Activated naive CD8-positive, alpha-beta T cell treated with anti-CD3 and anti-CD28 coated beads, Interleukin-2, amount 10 ng/mL, durations not matched to agents 7 days and 5 days (primary cell): ENCODE measurements around the gene CORO6. TPM values are rescaled to one million over a fixed set of nuclear protein-coding genes. Genes with fewer than 3 reads are reported as not detected.

Source experiments
- ATAC-seq: fragments of 150-1000 bp; cut with Tn5 transposase; one replicate; pipeline ENCODE4 v1.10.0; 2021; ENCODE audit warnings: low read depth, moderate library complexity
- POLR2A ChIA-PET: fragments of 350-600 bp; sonication (Branson Sonifier 250); formaldehyde crosslinking; loops from one replicate; lab custom pipeline; 2021; ENCODE audit warnings: antibody characterized with exemption; lab: Charles Lee
- DNase-seq: peaks from one replicate; pipeline ENCODE4 v3.0.0; 2021
- H3K27ac Mint-ChIP-seq: one replicate; pipeline ENCODE4 v1.8.0; 2022; ENCODE audit warnings: mild to moderate bottlenecking, mixed read lengths
- H3K27me3 Mint-ChIP-seq: one replicate; pipeline ENCODE4 v1.8.0; 2022; ENCODE audit warnings: mild to moderate bottlenecking, moderate library complexity, mixed read lengths
- H3K36me3 Mint-ChIP-seq: one replicate; pipeline ENCODE4 v1.8.0; 2021; ENCODE audit warnings: mild to moderate bottlenecking, mixed read lengths
- H3K4me1 Mint-ChIP-seq: one replicate; pipeline ENCODE4 v1.8.0; 2021; ENCODE audit warnings: mixed read lengths
- H3K4me3 Mint-ChIP-seq: one replicate; pipeline ENCODE4 v1.8.0; 2022; ENCODE audit warnings: mild to moderate bottlenecking, moderate library complexity, mixed read lengths
- H3K9me3 Mint-ChIP-seq: one replicate; pipeline ENCODE4 v1.8.0; 2021; ENCODE audit warnings: mixed read lengths
- total RNA-seq, 2 experiments: library from RNA; stranded (reverse); gene quantifications; one replicate each; pipeline ENCODE4 v1.2.3, GENCODE V29; 2021

The CORO6 gene
- total RNA-seq, 2 experiments from 2014 or later, result 8.2 to 9.0 TPM

DNA sequence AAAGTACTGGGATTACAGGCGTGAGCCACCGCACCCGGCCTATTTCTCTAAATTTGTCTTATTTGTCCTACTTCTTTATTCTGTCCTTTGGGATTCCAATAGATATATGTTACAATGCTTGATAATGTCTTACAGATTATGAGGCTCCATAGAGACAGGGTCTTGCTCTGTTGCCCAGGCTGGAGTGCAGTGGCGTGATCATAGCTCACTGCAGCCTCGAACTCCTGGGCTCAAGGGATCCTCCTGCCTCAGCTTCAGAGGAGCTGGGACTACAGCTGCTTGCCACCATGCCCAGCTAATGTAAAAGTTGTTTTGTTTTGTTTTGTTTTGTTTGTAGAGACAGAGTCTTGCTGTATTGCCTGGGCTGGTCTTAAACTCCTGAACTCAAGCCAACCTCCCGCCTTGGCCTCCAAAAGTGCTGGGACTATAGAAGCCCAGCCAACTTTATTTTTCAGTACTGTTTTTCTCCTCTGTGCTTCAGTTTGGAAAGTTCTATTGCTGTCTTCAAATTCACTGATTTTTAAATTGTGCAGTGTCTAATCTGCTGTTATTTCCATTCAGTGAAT is 19.5 kb downstream of the CORO6 start:
- Mint-ChIP-seq H3K27ac (no peak overlapping the region), H3K27me3 (no peaks in the 10 kb centered on the region), H3K36me3 (no peaks in the 10 kb centered on the region), H3K4me1 (peaks cover 1% of the 10 kb centered on the region), H3K9me3 (no peaks in the 10 kb centered on the region), H3K4me3 (no peak overlapping the region)
- POLR2A ChIA-PET, result no interaction called here
- ATAC-seq (no peak), DNase-seq (no peak)

DNA sequence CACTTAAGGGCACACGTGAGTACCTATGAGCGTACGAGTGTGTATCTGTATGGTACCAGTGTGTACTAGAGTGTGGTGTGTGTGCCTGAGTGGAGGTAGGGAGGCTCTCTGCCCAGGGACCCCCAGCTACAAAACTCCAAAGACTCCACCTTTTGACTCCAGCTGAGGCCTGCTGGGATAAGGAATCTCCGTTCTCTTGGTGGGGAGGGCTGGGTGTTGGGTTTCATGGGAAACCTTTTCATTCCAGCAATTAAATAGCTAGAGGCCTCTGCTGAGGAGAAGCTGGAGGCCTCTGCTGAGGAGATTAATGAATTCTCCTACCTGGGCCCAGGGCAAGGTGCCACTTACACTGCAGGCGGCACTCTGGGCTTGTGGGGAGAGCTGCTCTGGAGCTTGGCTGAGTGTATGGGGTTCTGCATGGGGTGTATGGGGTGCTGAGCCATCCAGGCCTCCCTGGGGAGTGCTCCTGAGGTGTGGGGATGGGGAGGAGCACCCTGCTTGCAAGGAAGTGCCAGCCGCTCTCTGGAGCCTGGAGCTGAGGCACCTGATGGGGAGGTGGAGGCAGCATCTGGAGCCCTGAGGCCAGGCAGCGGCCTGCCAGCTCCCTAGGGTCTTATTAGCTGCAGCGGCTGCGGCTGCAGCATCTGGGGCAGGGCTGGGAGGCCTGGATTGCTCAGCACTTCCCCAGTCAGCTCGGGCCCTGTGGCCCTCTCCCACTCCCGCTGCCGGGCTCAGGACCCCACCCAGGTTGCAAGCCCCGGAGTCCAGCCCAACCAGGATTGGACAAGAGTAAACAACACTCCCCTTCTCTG is 25.1 kb downstream of the CORO6 start:
- no peaks in the 10 kb centered on the region for H3K36me3 Mint-ChIP-seq
- H3K4me3 Mint-ChIP-seq, result no peak overlapping the region
- H3K27me3 Mint-ChIP-seq, result no peaks in the 10 kb centered on the region
- DNase-seq, result no peak
- no peaks in the 10 kb centered on the region for H3K9me3 Mint-ChIP-seq
- no peak overlapping the region for H3K27ac Mint-ChIP-seq
- peaks cover 7% of the 10 kb centered on the region for H3K4me1 Mint-ChIP-seq
- ATAC-seq, result no peak
- POLR2A ChIA-PET, result no interaction called here

DNA sequence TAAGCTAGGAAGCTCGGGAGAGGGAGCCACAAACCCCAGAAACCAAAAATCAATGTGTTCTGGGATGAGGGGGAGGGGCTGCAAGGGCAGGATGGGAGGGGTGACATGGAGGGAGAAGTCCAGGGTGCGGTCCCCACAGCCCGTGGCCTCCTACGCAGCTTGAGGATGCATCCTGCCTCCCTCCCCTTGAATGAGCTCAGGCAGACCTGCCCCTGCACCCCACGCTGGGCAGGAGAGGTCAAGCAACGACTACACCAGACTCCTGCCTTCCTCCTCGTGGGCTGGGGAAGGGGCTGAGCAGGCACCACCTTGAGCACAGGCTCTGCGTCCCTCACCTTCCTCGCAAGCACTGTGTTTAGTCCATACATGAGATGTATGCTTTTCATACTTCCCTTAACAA is 25.9 kb downstream of the CORO6 start:
- H3K36me3 Mint-ChIP-seq, result no peaks in the 10 kb centered on the region
- H3K4me3 Mint-ChIP-seq, result no peak overlapping the region

DNA sequence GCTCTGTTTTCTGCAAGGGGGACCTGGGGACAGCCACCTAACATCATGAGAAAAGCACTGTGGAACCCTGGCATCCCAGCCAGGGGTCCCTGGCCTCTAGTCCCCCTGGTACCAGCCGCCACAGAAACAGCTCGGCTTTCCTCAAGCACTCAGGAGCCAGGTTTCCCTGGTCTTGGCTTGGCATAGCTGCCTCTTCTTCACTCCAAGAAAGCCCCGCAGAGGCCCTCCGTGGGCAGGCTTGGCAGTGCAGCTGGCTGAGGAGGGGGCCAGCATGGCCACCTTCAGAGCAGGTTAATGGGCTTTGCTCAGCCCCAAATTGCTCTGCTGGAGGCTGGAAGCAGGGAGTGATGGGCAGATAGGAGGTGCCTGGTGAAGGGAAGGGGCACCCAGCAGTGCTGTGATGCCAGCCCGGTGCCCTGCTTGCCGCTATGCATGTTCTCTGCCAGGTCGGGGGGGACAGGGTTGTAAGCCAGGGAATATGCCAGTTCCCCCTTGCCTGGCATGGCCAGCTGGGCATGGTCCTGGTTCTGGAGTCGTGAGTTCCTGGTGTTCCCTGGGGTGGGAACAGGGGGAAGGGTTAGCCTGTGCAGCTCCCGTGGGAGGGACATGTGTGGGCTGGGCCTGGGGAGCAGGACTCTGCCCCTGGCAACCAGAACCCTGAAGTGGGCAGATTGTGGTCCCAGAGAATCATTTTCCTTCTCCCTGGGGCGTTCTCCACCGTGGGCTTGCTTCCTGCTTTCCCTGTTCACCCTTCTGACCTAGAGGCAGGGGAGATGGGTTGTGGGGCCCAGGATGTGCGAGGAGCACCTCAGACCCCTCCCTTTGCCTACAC is 26.6 kb downstream of the CORO6 start:
- Mint-ChIP-seq H3K36me3 (no peaks in the 10 kb centered on the region), H3K27ac (no peak overlapping the region), H3K4me3 (no peak overlapping the region), H3K4me1 (peaks cover 12% of the 10 kb centered on the region), H3K9me3 (no peaks in the 10 kb centered on the region), H3K27me3 (no peaks in the 10 kb centered on the region)
- POLR2A ChIA-PET, result interaction anchor here (0.5 kb wide), 1 partner anchor 187 kb away, joined by 4 read pairs; no protein-coding TSS in a partner anchor
- ATAC-seq, result no peak
- no peak for DNase-seq

More for the DNA sequence above, 25.9 kb downstream of the CORO6 start:
- Mint-ChIP-seq H3K9me3 (no peaks in the 10 kb centered on the region), H3K27ac (no peak overlapping the region), H3K4me1 (peaks cover 10% of the 10 kb centered on the region), H3K27me3 (no peaks in the 10 kb centered on the region)
- POLR2A ChIA-PET, result interaction anchor here (0.5 kb wide), 1 partner anchor 187 kb away, joined by 4 read pairs; no protein-coding TSS in a partner anchor
- ATAC-seq (no peak), DNase-seq (no peak)

DNA sequence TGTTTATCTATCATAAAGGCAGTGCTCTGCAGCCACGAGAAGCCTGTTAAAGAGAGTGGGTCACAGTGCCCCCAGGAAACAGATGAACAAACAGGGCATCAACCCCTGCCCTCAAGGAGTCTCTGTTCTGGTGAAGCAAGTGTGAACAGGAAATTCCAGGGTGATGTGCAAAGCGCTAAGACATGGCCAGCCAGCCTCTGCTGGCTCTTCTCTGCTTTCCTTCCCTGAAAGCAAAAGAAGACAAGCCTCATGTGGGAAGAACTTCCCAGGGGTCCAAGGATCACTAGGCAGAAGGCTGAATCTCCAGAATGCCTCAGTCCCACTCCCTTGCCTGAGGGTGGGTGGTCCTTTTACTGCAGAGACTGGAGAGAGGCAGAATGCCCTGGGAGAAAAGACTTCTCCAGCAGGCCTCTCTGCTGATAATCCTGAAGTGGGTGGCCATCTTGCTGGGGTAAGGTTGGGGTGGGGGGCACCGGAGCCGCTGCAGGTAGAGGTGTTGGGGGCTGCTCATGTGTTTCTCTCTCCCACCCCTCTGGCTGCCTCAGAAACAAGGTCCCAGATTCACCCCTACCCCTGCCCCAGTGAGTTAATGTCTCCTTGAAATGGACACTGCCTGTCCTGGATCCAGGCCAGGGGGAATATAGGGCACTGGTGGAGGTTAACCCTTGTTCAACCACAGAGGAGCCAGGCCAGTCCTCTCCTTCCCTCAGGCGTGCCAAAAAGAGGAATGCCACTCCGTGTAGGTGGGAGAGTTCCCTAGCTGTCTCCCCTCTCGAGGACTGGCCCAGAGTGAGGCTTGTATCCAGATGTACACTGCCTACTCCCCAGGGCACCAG is 27.4 kb downstream of the CORO6 start:
- no peaks in the 10 kb centered on the region for H3K36me3 Mint-ChIP-seq
- POLR2A ChIA-PET, result interaction anchor here (1.2 kb wide), 1 partner anchor 22 kb away, joined by 7 read pairs; no protein-coding TSS in a partner anchor
- peaks cover 19% of the 10 kb centered on the region for H3K4me1 Mint-ChIP-seq
- H3K9me3 Mint-ChIP-seq, result no peaks in the 10 kb centered on the region
- DNase-seq (no peak), ATAC-seq (no peak)
- H3K27ac Mint-ChIP-seq, result no peak overlapping the region
- H3K27me3 Mint-ChIP-seq, result no peaks in the 10 kb centered on the region
- no peak overlapping the region for H3K4me3 Mint-ChIP-seq

DNA sequence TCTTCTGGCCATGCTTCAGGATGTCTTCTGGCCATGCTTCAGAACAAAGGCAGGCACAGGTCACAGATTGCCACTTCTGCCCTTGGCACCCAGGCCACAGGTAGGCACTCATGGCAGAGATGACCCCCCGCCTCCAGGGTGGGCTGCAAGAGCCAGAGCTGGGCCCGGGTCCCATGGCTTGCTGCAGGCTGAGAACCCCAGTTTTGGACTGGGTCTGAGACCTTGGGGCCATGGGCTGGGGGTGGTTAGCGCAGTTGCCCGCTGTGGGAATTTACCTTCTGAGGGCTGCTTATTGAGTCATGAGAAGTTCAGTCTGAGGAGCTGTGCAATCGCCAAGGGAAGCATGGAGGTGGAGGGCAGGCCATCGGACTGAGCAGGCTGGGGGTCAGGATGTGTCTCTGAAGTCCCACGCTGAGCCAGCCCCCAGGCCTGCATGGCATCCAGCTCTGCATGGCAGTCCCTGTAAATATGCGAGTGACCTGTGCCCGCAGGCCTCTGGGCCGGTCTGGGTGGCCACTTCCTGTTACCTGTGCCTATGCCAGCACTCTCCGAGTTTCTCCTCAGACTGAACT is 28.1 kb downstream of the CORO6 start:
- no peak for DNase-seq
- Mint-ChIP-seq H3K4me3 (peak overlapping the region; percentile 72), H3K4me1 (peaks cover 23% of the 10 kb centered on the region), H3K36me3 (no peaks in the 10 kb centered on the region), H3K27ac (no peak overlapping the region), H3K9me3 (no peaks in the 10 kb centered on the region), H3K27me3 (no peaks in the 10 kb centered on the region)
- POLR2A ChIA-PET, result interaction anchor here (1.0 to 4.5 kb wide), 4 partner anchors 19 to 27 kb away, joined by 3 to 45 read pairs (median 5); partner anchors contain the start of genes ABHD15 and TP53I13
- ATAC-seq, result no peak

DNA sequence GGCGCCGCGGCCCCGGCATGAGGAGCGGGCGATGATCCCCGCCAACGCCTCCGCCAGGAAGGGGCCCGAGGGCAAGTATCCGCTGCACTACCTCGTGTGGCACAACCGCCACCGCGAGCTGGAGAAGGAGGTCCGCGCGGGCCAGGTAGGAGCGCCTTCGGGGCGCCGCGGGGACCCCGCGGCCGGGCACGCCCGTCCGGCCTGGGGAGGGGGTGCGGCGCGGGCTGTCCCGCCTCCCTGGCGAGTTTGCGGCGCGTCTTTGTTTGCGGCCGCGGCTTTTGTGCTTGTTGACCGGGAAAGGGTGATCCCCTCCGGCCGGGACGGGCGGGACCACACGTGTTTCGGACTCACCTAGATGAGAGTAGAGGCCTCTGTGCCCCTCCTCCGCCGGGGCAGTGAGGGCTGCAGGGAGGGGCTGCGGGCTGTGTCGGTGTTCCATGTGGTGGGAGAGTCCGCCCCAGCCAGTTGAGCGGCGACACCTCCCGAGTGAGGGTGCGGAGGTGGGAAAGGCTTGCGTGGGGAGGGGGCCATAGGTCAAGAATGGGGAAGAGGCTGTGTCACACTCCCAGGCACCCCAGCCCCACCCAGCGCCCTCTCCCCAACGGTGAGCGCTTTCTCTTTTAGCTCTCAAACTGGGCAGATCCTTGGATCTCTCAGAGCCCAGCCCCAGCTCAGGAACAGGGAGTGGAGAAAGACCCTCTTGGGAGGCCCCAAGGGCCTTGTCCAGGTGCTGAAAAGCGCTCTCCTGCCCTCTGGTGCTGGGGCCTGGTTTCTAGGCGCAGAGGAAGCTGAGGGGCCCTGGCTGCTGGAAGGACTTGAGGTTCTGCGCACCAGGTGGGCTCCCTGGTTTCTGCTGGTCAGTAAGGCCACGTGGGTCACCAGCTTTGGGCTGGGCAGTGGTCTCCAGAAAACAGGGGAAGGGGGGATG is 28.9 kb downstream of the CORO6 start:
- POLR2A ChIA-PET, result interaction anchor here (1.0 to 4.5 kb wide), 6 partner anchors 17 to 26 kb away, joined by 3 to 45 read pairs (median 5); partner anchors contain the start of genes ABHD15 and TP53I13
- no peaks in the 10 kb centered on the region for H3K36me3 Mint-ChIP-seq
- H3K4me3 Mint-ChIP-seq, result peak overlapping the region; percentile 72
- peaks cover 23% of the 10 kb centered on the region for H3K4me1 Mint-ChIP-seq
- DNase-seq, result no peak
- no peak for ATAC-seq
- H3K27me3 Mint-ChIP-seq, result no peaks in the 10 kb centered on the region
- no peaks in the 10 kb centered on the region for H3K9me3 Mint-ChIP-seq
- H3K27ac Mint-ChIP-seq, result no peak overlapping the region

DNA sequence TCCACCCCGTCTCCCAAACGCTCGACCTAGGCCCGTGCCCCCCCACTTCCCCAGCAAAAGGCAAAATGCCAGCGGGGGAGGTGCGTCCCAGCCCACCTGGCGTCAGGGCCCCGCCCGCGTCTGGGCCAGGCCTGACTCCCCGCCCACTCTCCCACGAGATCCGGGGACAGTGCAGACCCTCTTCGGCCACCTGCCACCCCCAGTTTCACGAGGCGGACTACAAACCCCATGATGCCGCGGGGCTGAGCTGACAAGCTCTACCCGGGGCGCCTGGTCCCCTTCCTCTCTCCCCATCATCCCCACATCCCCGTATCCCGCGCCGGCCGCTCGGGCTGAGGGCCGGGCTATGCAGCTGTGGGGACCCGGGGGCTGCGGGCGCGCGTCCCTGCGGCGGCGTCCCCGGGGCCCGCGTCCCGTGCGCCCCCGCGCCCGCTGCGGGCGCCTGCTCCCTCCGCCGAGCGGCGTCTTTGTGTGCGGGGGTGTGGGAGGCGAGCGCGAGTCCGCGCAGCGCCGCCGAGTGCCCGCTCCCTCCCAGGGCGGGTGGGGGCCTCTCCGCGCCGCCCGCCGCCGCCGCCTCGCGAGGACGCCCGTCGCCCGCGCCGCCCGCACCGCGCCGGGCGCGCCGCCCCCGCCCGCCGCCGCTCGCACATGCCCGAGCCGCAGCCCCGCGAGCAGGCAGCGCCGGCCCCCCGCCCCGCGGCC is 29.7 kb downstream of the CORO6 start, which contains the start of gene ANKRD13B:
ANKRD13B (plus strand) TSS at position 283 of the 702 bp plus-strand sequence. CDS start 490 bp downstream, outside the sequence.
- H3K4me1 Mint-ChIP-seq, result peaks cover 26% of the 10 kb centered on the region
- POLR2A ChIA-PET, result interaction anchor here (0.6 to 4.5 kb wide), 7 partner anchors 17 to 290 kb away, joined by 3 to 45 read pairs (median 4); partner anchors contain the start of genes ABHD15 and TP53I13
- no peaks in the 10 kb centered on the region for H3K27me3 Mint-ChIP-seq
- H3K36me3 Mint-ChIP-seq, result no peaks in the 10 kb centered on the region
- ATAC-seq (no peak), DNase-seq (peak; percentile 65)
- no peak within 1 kb of the TSS for H3K27ac Mint-ChIP-seq
- peak within 1 kb of the TSS; percentile 87 for H3K4me3 Mint-ChIP-seq
- no peaks in the 10 kb centered on the region for H3K9me3 Mint-ChIP-seq

DNA sequence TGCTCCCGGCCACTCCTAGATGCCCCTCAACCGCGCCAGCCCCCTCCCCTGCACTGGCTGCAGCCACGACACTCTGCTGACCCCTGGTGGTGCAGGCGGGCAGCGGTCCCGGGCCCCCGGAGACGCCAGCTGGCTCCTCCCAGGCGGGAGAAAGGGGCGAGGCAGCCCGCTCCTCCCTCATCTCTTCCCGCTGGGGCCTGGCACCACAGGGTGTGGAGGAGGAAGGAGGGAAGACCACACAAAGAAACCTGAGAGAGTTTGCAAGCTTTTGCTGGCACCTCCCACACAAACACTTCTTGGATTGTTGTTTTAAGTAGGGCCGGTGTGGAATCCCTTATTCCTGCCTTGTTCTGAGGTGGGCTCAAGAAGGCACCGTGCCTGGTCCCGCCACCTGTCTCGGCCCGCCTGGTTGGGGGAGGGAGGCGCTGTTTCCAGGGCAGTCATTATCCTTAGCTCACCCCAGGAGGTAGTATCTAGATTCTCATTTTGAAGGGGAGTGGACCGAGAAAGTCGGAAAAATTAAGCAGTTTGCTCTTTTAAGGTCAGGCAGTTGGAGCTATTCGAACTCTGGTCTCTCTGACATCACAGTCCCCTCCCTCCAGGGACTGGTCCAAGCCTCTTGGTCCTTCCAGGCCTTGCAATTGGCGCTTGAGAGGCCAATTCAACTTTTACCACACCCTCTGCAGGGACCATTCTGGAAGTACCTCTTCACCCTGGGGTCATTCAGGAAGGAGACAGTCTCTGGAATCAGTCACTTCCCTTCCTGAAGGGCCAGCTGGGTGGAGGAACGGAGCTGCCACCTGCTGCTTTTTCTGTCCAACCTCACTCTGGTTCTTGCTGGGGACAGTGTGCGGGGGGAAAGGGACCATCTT is 30.7 kb downstream of the CORO6 start:
- DNase-seq (peak; percentile 87), ATAC-seq (peak; percentile 24)
- Mint-ChIP-seq H3K9me3 (no peaks in the 10 kb centered on the region), H3K4me3 (peak overlapping the region; percentile 87), H3K4me1 (peaks cover 36% of the 10 kb centered on the region), H3K27ac (peak overlapping the region; percentile 60), H3K27me3 (no peaks in the 10 kb centered on the region), H3K36me3 (no peaks in the 10 kb centered on the region)
- POLR2A ChIA-PET, result interaction anchor here (0.6 to 4.5 kb wide), 11 partner anchors 16 to 298 kb away, joined by 3 to 45 read pairs (median 4); partner anchors contain the start of genes ABHD15, NUFIP2 and TP53I13

DNA sequence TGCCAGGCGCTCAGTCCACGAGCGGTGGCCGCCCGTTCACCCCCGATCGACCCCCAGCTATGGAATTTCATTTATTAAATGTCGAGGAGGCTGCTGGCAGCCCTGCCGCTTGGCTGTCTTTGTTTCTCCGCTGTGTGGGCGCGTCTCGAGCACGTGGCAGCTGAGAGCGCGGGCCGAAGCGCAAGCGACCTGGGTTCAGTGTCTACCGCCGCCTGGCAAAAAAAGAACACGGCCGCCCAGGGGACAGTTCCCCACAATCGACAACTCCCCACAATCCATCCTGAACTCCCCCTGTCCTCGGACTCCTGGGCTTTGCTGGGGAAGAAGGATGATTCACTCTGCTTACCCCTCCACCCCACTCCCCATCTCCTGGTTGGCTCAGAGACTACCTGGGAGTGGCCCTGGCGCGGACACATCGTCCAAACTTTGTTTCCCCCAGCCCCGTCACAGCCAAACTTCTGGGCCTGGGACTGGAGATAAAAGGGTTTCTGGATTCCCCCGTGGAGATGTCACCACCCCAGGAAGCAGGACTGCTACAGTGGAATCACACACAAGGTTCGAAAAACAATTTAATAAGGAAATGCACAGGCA is 31.5 kb downstream of the CORO6 start:
- Mint-ChIP-seq H3K9me3 (no peaks in the 10 kb centered on the region), H3K27ac (peak overlapping the region; percentile 60), H3K4me1 (peaks cover 41% of the 10 kb centered on the region), H3K36me3 (no peaks in the 10 kb centered on the region), H3K27me3 (no peaks in the 10 kb centered on the region), H3K4me3 (peak overlapping the region; percentile 87)
- POLR2A ChIA-PET, result interaction anchor here (0.7 to 4.5 kb wide), 10 partner anchors 10 to 297 kb away, joined by 3 to 45 read pairs (median 5); partner anchors contain the start of genes ABHD15, NUFIP2 and TP53I13
- DNase-seq (peak; percentile 58), ATAC-seq (no peak)
